Measurements from ENCODE around the gene GRIK5.

DNA sequence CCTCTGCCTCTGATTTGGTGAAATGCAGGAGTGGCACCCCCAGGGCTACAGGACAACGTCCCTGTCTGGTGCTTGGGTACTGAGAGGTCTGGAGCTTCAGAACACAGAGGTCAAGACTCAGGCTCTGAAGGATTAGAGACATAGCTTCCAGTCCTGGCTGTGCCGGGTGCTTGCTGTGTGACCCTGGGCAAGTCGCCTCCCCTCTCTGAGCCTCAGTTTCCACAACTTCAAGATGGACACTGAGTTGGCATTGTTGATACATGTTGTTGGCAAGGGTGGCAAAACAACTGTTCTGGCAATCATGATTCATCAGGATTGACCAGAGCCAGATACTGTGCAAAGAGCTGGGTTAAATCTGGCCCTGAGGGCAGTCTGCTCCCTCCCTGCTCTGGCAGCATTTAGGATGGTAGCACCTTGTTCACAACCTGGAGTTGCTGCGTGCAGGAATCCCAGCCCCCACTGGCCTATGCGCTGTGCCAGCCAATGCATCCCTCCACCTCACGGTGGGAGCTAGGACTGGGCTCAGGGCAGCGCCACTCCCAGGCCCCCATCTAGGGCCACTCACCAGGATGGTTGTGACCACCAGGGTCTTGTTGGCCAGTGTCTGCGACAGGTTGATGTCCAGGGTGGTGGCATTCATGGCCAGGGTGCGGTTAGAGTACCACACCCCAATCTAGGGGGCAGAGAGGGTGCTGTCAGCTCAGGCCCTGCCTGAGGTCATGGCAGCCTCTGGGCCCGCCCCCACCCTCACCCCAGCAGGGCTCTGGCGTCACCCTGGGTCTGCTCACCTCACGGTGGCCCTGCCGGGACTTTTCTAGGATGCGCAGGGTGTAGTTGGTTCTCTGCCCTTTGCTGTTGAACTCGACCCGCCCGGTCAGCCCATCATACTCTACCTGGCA is 16.7 kb downstream of the GRIK5 start:
- TF ChIP-seq POLR2A (IDR thresholded peaks at IDR 0.05; ENCODE audit: low read depth, low read length) (no peak), TAF1 (IDR thresholded peaks at IDR 0.05; ENCODE audit: borderline replicate concordance, low read depth, low read length) (no peak)
